Fibroblast of mammary gland (primary cell): ENCODE measurements around the gene MYH9.
A peak's percentile ranks its signal among the peaks of the same experiment; 100 is the strongest.

Experiments used
- DNase-seq: peaks from one replicate; pipeline ENCODE4 v3.0.0-alpha.2; 2010; ENCODE audit warnings: low read depth
- H3K4me3 ChIP-seq: 2 replicates; pipeline ENCODE4 v1.5.1; 2011; ENCODE audit warnings: low read depth, mild to moderate bottlenecking, low read length, moderate library complexity; ENCODE audit not compliant: control insufficient read depth
- CTCF ChIP-seq: conservative IDR thresholded peaks from 2 replicates; pipeline ENCODE4 v1.5.1; 2011; ENCODE audit warnings: low read depth, low read length, inconsistent platforms; ENCODE audit not compliant: control insufficient read depth, insufficient read depth

MYH9 gene

GRCh38 chr22:36331912-36332622, 55.7 kb downstream of the MYH9 start:
- DNase-seq, result peak; percentile 59
- no peak overlapping the region for H3K4me3 ChIP-seq
- no peak for TF ChIP-seq CTCF

- TF ChIP-seq CTCF, result no peak
- H3K4me3 ChIP-seq, result no peak overlapping the region
- DNase-seq, result peak; percentile 93
These were observed 56.4 kb downstream of the MYH9 start for GRCh38 chr22:36331306-36331911.

GRCh38 chr22:36330655-36331305, 57.0 kb downstream of the MYH9 start:
- H3K4me3 ChIP-seq, result no peak overlapping the region
- peak; percentile 62 for DNase-seq
- TF ChIP-seq CTCF, result no peak

- DNase-seq, result no peak
- no peak overlapping the region for H3K4me3 ChIP-seq
These were observed 57.6 kb downstream of the MYH9 start for GRCh38 chr22:36330127-36330526.

GRCh38 chr22:36329254-36330078, 58.3 kb downstream of the MYH9 start:
- no peak for TF ChIP-seq CTCF
- H3K4me3 ChIP-seq, result no peak overlapping the region
- DNase-seq, result peak; percentile 79

More at GRCh38 chr22:36330127-36330526, 57.6 kb downstream of the MYH9 start:
- no peak for TF ChIP-seq CTCF

GRCh38 chr22:36328635-36329253, 59.0 kb downstream of the MYH9 start:
- no peak overlapping the region for H3K4me3 ChIP-seq
- peak; percentile 93 for DNase-seq
- no peak for TF ChIP-seq CTCF
